ENCODE results near the gene NUP85.

NUP85 gene

GRCh38 chr17:75218131-75218530, 12.7 kb downstream of the NUP85 start:
- TF ChIP-seq CREB5 (CRISPR knock-in tag; IDR thresholded peaks at IDR 0.05; ENCODE audit: low read depth) (no peak), CSRNP3 (CRISPR knock-in tag; IDR thresholded peaks at IDR 0.05) (no peak)
- ATAC-seq: no peak

GRCh38 chr17:75219815-75220214, 14.3 kb downstream of the NUP85 start:
- no peak; the same call in 2 of the 3 replicates for ATAC-seq
- TF ChIP-seq ZNF8 (CRISPR knock-in tag; IDR thresholded peaks at IDR 0.05) (no peak), RARB (CRISPR knock-in tag; IDR thresholded peaks at IDR 0.05) (no peak), OSR1 (CRISPR knock-in tag; IDR thresholded peaks at IDR 0.05) (no peak), POU6F1 (CRISPR knock-in tag; IDR thresholded peaks at IDR 0.05; ENCODE audit: borderline replicate concordance, low read depth) (no peak), TOX (CRISPR knock-in tag; IDR thresholded peaks at IDR 0.05; ENCODE audit: borderline replicate concordance) (no peak), ZNF70 (CRISPR knock-in tag; IDR thresholded peaks at IDR 0.05) (no peak), CREB5 (CRISPR knock-in tag; IDR thresholded peaks at IDR 0.05; ENCODE audit: low read depth) (no peak), SNAI2 (CRISPR knock-in tag; IDR thresholded peaks at IDR 0.05) (no peak), ZC3H10 (CRISPR knock-in tag; IDR thresholded peaks at IDR 0.05) (no peak), ARNTL (CRISPR knock-in tag; IDR thresholded peaks at IDR 0.05; ENCODE audit: borderline replicate concordance, low read depth) (no peak), ESRRG (CRISPR knock-in tag; IDR thresholded peaks at IDR 0.05) (no peak)

GRCh38 chr17:75225016-75225415, 19.5 kb downstream of the NUP85 start:
- no peak for ATAC-seq
- TF ChIP-seq RARB (CRISPR knock-in tag; IDR thresholded peaks at IDR 0.05) (no peak), ZNF8 (CRISPR knock-in tag; IDR thresholded peaks at IDR 0.05) (no peak), ZC3H10 (CRISPR knock-in tag; IDR thresholded peaks at IDR 0.05) (no peak), OSR1 (CRISPR knock-in tag; IDR thresholded peaks at IDR 0.05) (no peak), ZNF565 (CRISPR knock-in tag; conservative IDR thresholded peaks at IDR 0.05; ENCODE audit: low read depth) (no peak), PPARA (CRISPR knock-in tag; IDR thresholded peaks at IDR 0.05; ENCODE audit: borderline replicate concordance) (no peak), ESRRG (CRISPR knock-in tag; IDR thresholded peaks at IDR 0.05) (no peak), TCF4 (CRISPR knock-in tag; IDR thresholded peaks at IDR 0.05; ENCODE audit: borderline replicate concordance) (no peak), ZFP3 (CRISPR knock-in tag; IDR thresholded peaks at IDR 0.05) (no peak), CSDC2 (CRISPR knock-in tag; IDR thresholded peaks at IDR 0.05) (no peak), CSRNP3 (CRISPR knock-in tag; IDR thresholded peaks at IDR 0.05) (no peak)
- TF ChIP-seq, protein P1, sequence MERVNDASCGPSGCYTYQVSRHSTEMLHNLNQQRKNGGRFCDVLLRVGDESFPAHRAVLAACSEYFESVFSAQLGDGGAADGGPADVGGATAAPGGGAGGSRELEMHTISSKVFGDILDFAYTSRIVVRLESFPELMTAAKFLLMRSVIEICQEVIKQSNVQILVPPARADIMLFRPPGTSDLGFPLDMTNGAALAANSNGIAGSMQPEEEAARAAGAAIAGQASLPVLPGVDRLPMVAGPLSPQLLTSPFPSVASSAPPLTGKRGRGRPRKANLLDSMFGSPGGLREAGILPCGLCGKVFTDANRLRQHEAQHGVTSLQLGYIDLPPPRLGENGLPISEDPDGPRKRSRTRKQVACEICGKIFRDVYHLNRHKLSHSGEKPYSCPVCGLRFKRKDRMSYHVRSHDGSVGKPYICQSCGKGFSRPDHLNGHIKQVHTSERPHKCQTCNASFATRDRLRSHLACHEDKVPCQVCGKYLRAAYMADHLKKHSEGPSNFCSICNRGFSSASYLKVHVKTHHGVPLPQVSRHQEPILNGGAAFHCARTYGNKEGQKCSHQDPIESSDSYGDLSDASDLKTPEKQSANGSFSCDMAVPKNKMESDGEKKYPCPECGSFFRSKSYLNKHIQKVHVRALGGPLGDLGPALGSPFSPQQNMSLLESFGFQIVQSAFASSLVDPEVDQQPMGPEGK (CRISPR knock-in tag; IDR thresholded peaks at IDR 0.05; ENCODE audit: borderline replicate concordance): no peak

GRCh38 chr17:75227729-75228128, 22.2 kb downstream of the NUP85 start:
- no peak for ATAC-seq
- TF ChIP-seq ISL1 (CRISPR knock-in tag; IDR thresholded peaks at IDR 0.05) (no peak), ZFP30 (CRISPR knock-in tag; IDR thresholded peaks at IDR 0.05) (no peak), CSDC2 (CRISPR knock-in tag; IDR thresholded peaks at IDR 0.05) (no peak), RARB (CRISPR knock-in tag; IDR thresholded peaks at IDR 0.05) (no peak), BACH2 (CRISPR knock-in tag; IDR thresholded peaks at IDR 0.05; ENCODE audit: borderline replicate concordance) (no peak), ZC3H10 (CRISPR knock-in tag; IDR thresholded peaks at IDR 0.05) (no peak), SNAI2 (CRISPR knock-in tag; IDR thresholded peaks at IDR 0.05) (no peak), ESRRG (CRISPR knock-in tag; IDR thresholded peaks at IDR 0.05) (no peak), OSR1 (CRISPR knock-in tag; IDR thresholded peaks at IDR 0.05) (no peak), PPARA (CRISPR knock-in tag; IDR thresholded peaks at IDR 0.05; ENCODE audit: borderline replicate concordance) (no peak), ZNF8 (CRISPR knock-in tag; IDR thresholded peaks at IDR 0.05) (no peak), TCF4 (CRISPR knock-in tag; IDR thresholded peaks at IDR 0.05; ENCODE audit: borderline replicate concordance) (no peak), CREB5 (CRISPR knock-in tag; IDR thresholded peaks at IDR 0.05; ENCODE audit: low read depth) (no peak), ZFP3 (CRISPR knock-in tag; IDR thresholded peaks at IDR 0.05) (no peak)
- TF ChIP-seq, protein P1 (CRISPR knock-in tag; IDR thresholded peaks at IDR 0.05; ENCODE audit: borderline replicate concordance): no peak
